Activated CD8-positive, alpha-beta T cell treated with anti-CD3 and anti-CD28 coated beads for 36 hours (primary cell): Measurements from ENCODE around the gene CNKSR3. TPM values are rescaled to one million over a fixed set of nuclear protein-coding genes. Genes with fewer than 3 reads are reported as not detected.

Source experiments
- ATAC-seq: fragments of 200-7000 bp; cut with Tn5 transposase; one replicate; pipeline ENCODE4 v1.10.0; 2021; ENCODE audit warnings: mild to moderate bottlenecking, moderate library complexity
- CTCF ChIA-PET: fragments of 350-600 bp; sonication (Branson Sonifier 250); formaldehyde crosslinking; loops from one replicate; lab custom pipeline; 2021; ENCODE audit warnings: antibody characterized with exemption; lab: Charles Lee
- POLR2A ChIA-PET: fragments of 350-600 bp; sonication (Branson Sonifier 250); formaldehyde crosslinking; loops from one replicate; lab custom pipeline; 2021; ENCODE audit warnings: antibody characterized with exemption; lab: Charles Lee
- DNase-seq: peaks from one replicate; pipeline ENCODE4 v3.0.0-alpha.2; 2020
- H3K27ac Mint-ChIP-seq: one replicate; pipeline ENCODE4 v1.8.0; 2021; ENCODE audit warnings: mild to moderate bottlenecking, mixed read lengths
- H3K27me3 Mint-ChIP-seq: one replicate; pipeline ENCODE4 v1.8.0; 2021; ENCODE audit warnings: mixed read lengths
- H3K36me3 Mint-ChIP-seq: one replicate; pipeline ENCODE4 v1.8.0; 2021; ENCODE audit warnings: low read depth, mixed read lengths
- H3K4me1 Mint-ChIP-seq: one replicate; pipeline ENCODE4 v1.8.0; 2021; ENCODE audit warnings: low read depth, mixed read lengths
- H3K4me3 Mint-ChIP-seq: one replicate; pipeline ENCODE4 v1.8.0; 2021; ENCODE audit warnings: mild to moderate bottlenecking, moderate library complexity, mixed read lengths
- H3K9me3 Mint-ChIP-seq: one replicate; pipeline ENCODE4 v1.8.0; 2021; ENCODE audit warnings: mixed read lengths
- CTCF ChIP-seq: fragments of 200-600 bp; IDR thresholded peaks from one replicate; pipeline ENCODE4 v1.8.0; 2022; ENCODE audit warnings: antibody characterized with exemption, mild to moderate bottlenecking
- intact Hi-C: fragments of 100-400 bp; cut with micrococcal nuclease; formaldehyde crosslinking; loops from one replicate; pipeline ENCODE4 v1.10.0; 2022
- total RNA-seq, 2 experiments: library from RNA; stranded (reverse); gene quantifications; one replicate each; pipeline ENCODE4 v1.2.3, GENCODE V29; 2021

CNKSR3 gene
- total RNA-seq, 2 experiments from 2014 or later: 0.34 to 0.45 TPM

GRCh38 chr6:154458565-154459470 lies 51.7 kb downstream of the CNKSR3 start:
- intact Hi-C loops: no loop called here
- POLR2A ChIA-PET: interaction anchor here (0.7 kb wide), 1 partner anchor 57 kb away, joined by 3 read pairs; no protein-coding TSS in a partner anchor
- Mint-ChIP-seq H3K27me3 (peaks cover 4% of the 10 kb centered on the region), H3K27ac (no peak overlapping the region), H3K36me3 (no peaks in the 10 kb centered on the region), H3K9me3 (no peaks in the 10 kb centered on the region), H3K4me1 (peaks cover 2% of the 10 kb centered on the region), H3K4me3 (no peak overlapping the region)
- TF ChIP-seq CTCF: no peak
- DNase-seq (no peak), ATAC-seq (no peak)
- CTCF ChIA-PET: interaction anchor here (0.9 kb wide), 1 partner anchor 8 kb away, joined by 4 read pairs; no protein-coding TSS in a partner anchor

- TF ChIP-seq CTCF: no peak
- ChIA-PET POLR2A (interaction anchor here (0.7 kb wide), 1 partner anchor 56 kb away, joined by 3 read pairs; no protein-coding TSS in a partner anchor), CTCF (no interaction called here)
- H3K9me3 Mint-ChIP-seq: no peaks in the 10 kb centered on the region
- ATAC-seq (no peak), DNase-seq (no peak)
- H3K4me3 Mint-ChIP-seq: no peak overlapping the region
- H3K27ac Mint-ChIP-seq: no peak overlapping the region
- H3K27me3 Mint-ChIP-seq: peaks cover 4% of the 10 kb centered on the region
- peaks cover 2% of the 10 kb centered on the region for H3K4me1 Mint-ChIP-seq
- intact Hi-C loops: no loop called here
- no peaks in the 10 kb centered on the region for H3K36me3 Mint-ChIP-seq
These were observed 52.6 kb downstream of the CNKSR3 start for GRCh38 chr6:154457881-154458284.

GRCh38 chr6:154457046-154457713 lies 53.3 kb downstream of the CNKSR3 start:
- DNase-seq (peak; percentile 23), ATAC-seq (peak; percentile 42)
- intact Hi-C loops: no loop called here
- ChIA-PET CTCF (interaction anchor here (1.4 kb wide), 1 partner anchor 302 kb away, joined by 4 read pairs; no protein-coding TSS in a partner anchor), POLR2A (interaction anchor here (0.6 kb wide), 1 partner anchor 346 kb away, joined by 4 read pairs; no protein-coding TSS in a partner anchor)
- Mint-ChIP-seq H3K27ac (no peak overlapping the region), H3K4me3 (no peak overlapping the region), H3K4me1 (peaks cover 2% of the 10 kb centered on the region), H3K36me3 (no peaks in the 10 kb centered on the region), H3K27me3 (peaks cover 4% of the 10 kb centered on the region), H3K9me3 (no peaks in the 10 kb centered on the region)
- TF ChIP-seq CTCF: no peak

DNA sequence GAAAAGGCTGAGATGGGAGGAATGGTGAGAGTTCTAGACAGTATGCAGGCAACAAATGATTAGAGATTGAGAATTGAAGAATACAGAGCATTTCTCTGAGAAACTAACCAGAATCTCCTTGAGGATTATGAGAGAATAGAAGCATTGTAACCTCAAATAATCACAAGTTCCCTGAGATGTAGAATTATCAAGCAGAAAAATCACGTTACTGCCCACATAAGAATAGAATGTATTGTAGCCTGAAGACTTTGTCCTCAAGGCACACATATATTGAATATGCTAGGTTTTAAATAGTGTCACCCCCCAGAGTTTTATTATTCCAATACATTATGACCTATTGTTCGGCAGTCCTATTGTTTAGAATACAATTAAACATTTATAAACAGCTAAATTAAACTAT lies 57.2 kb downstream of the CNKSR3 start:
- no peaks in the 10 kb centered on the region for H3K36me3 Mint-ChIP-seq
- POLR2A ChIA-PET: no interaction called here

More for the DNA sequence above, 57.2 kb downstream of the CNKSR3 start:
- no peak overlapping the region for H3K4me3 Mint-ChIP-seq
- intact Hi-C loops: no loop called here
- no peaks in the 10 kb centered on the region for H3K9me3 Mint-ChIP-seq
- no peak for TF ChIP-seq CTCF
- no peak overlapping the region for H3K27ac Mint-ChIP-seq
- no peak for DNase-seq
- H3K4me1 Mint-ChIP-seq: no peaks in the 10 kb centered on the region
- ATAC-seq: no peak
- CTCF ChIA-PET: no interaction called here
- H3K27me3 Mint-ChIP-seq: peaks cover 2% of the 10 kb centered on the region
